Activated CD8-positive, alpha-beta memory T cell treated with anti-CD3 and anti-CD28 coated beads, Interleukin-2, amount 50 U/mL, for 1 hour (primary cell): ENCODE results near the gene TUBGCP2.

Experiments
- DNase-seq: peaks from one replicate; pipeline ENCODE4 v3.0.0-alpha.2; 2020; ENCODE audit errors: extremely low read depth

Gene TUBGCP2

GRCh38 chr10:133230044-133230361, 78.7 kb downstream of the TUBGCP2 start, which contains the start of gene UTF1:
Gene UTF1 (plus strand): TSS chr10:133230217. CDS start chr10:133230289, 72 bp downstream.
- no peak for DNase-seq

- no peak for DNase-seq
These were observed 79.2 kb downstream of the TUBGCP2 start for GRCh38 chr10:133229265-133230043.
